ENCODE measurements around the gene EEA1. TPM values are rescaled to one million over a fixed set of nuclear protein-coding genes. Genes with fewer than 3 reads are reported as not detected.

EEA1 gene
- total and polyA plus RNA-seq, 2 of the 8 experiments (the other 6 are each of a cell fraction or from before 2014, with no cell fraction given), result 1.0 to 18.8 TPM

DNA sequence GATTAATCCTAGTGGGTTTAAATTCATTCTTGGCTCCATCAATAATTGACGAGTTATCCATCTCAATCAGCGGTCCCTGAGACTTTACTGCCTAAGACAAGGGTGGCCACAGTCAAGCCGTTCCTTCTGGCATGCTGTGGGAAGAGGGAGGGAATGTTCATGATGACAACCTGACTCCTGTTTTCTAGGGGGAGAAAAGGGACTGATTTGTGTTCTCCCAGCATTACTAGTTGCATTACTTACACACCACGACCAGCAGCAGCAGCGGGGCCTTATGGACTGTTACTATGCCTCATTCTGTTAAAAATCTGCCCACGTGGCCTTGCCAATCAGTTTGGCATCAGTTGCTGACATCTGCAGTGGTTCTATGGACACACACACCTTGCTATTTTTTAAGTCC, 196.4 kb downstream of the EEA1 start:
- Histone ChIP-seq H2BK15ac (ENCODE audit: low read length) (no peak overlapping the region), H4K20me1 (replicated peaks in 1 of 2; ENCODE audit: control insufficient read depth in 1 of 2, insufficient read depth in 2 of 2, low read length in 2 of 2) (no peaks in the 10 kb centered on the region), H2BK120ac (replicated peaks; ENCODE audit: low read depth, low read length) (no peak overlapping the region), H4K91ac (replicated peaks; ENCODE audit: insufficient read length, low read length) (no peak overlapping the region), H3K4me3 (ENCODE audit: extremely low read depth in 1 of 4, insufficient read depth in 2 of 4, low read depth in 3 of 4, low read length in 4 of 4) (no peak overlapping the region), H2BK12ac (ENCODE audit: low read depth, low read length) (no peak overlapping the region), H3K18ac (ENCODE audit: extremely low read depth, low read length) (no peak overlapping the region), H3K23ac (ENCODE audit: insufficient read length) (no peak overlapping the region), H3K4ac (replicated peaks; ENCODE audit: insufficient read length, low read depth, low read length) (no peak overlapping the region), H3K79me1 (ENCODE audit: low read depth, low read length) (no peaks in the 10 kb centered on the region), H3K9me3 (ENCODE audit: insufficient read depth in 2 of 2, low read depth in 1 of 2, low read length in 1 of 2) (no peaks in the 10 kb centered on the region), H2AFZ (ENCODE audit: low read length) (no peak overlapping the region), H3K36me3 (ENCODE audit: control insufficient read depth in 2 of 4, insufficient read depth in 4 of 4, low read length in 3 of 4) (no peaks in the 10 kb centered on the region), H3K23me2 (ENCODE audit: low read depth, low read length) (no peaks in the 10 kb centered on the region), H2BK20ac (ENCODE audit: low read length) (no peak overlapping the region), H3K27me3 (replicated peaks in 1 of 4; ENCODE audit: control insufficient read depth in 3 of 4, extremely low read depth in 1 of 4, insufficient read depth in 3 of 4, low read length in 3 of 4) (no peaks in the 10 kb centered on the region), H4K8ac (ENCODE audit: extremely low read depth, insufficient read depth, low read length) (no peak overlapping the region), H3K4me1 (replicated peaks in 1 of 4; ENCODE audit: control insufficient read depth in 3 of 4, insufficient read depth in 4 of 4, low read length in 3 of 4) (no peaks in the 10 kb centered on the region), H3K56ac (replicated peaks; ENCODE audit: insufficient read length, low read depth, low read length) (no peak overlapping the region), H2AK5ac (ENCODE audit: low read depth, low read length) (no peak overlapping the region), H3K27ac (ENCODE audit: low read depth, low read length) (no peak overlapping the region), H3K14ac (ENCODE audit: insufficient read length) (no peak overlapping the region), H4K5ac (ENCODE audit: insufficient read length, low read depth, low read length) (no peak overlapping the region), H2BK5ac (ENCODE audit: low read depth, low read length) (no peak overlapping the region), H3K4me2 (ENCODE audit: insufficient read depth in 1 of 2, low read depth in 2 of 2, low read length in 2 of 2) (no peak overlapping the region), H3K79me2 (ENCODE audit: control insufficient read depth in 1 of 2, insufficient read depth in 2 of 2, low read length in 2 of 2) (no peaks in the 10 kb centered on the region), H3K9ac (replicated peaks in 1 of 4; ENCODE audit: extremely low read depth in 1 of 4, low read depth in 3 of 4, low read length in 3 of 4) (no peak overlapping the region)
- ChIA-PET POLR2A (ENCODE audit: partially characterized antibody) (no interaction called here), CTCF (ENCODE audit: partially characterized antibody) (interaction anchor here (3.7 kb wide), 1 partner anchor 15 kb away, joined by 11 read pairs; no protein-coding TSS in a partner anchor)
- DNase-seq (ENCODE audit: low read depth in 1 of 2, low spot score in 2 of 2), result no peak
- TF ChIP-seq KDM1A (IDR thresholded peaks at IDR 0.05; ENCODE audit: borderline replicate concordance, low read length), result no peak
- TF ChIP-seq BACH1 (IDR thresholded peaks at IDR 0.05; ENCODE audit: low read length), result no peak
- no peak for TF ChIP-seq CHD2 (IDR thresholded peaks at IDR 0.05; ENCODE audit: low read length)
- FAIRE-seq, result no peak
- WGBS, 2 experiments (ENCODE audit: extremely low coverage in 1 of 2, insufficient coverage in 1 of 2, insufficient read length in 1 of 2, insufficient replicate concordance in 2 of 2, low coverage in 1 of 2, low lambda C conversion rate in 2 of 2, missing lambda C conversion rate in 1 of 2), result 90% methylated on average over 6 of the region's 6 CpGs; no CpG with 5 or more reads in 1 of the 2 experiments

Measured in H1 (cell line).